HepG2 (cell line): ENCODE data around the gene OR13J1. TPM values are rescaled to one million over a fixed set of nuclear protein-coding genes. Genes with fewer than 3 reads are reported as not detected.

Source experiments
- ATAC-seq: fragments of 200-7000 bp; cut with Tn5 transposase; 3 replicates; pipeline ENCODE4 v1.9.1; 2020; ENCODE audit warnings: mild to moderate bottlenecking, moderate library complexity
- BruUV-seq: library from RNA; stranded (reverse); fragments of 400-500 nt; replicated peaks from 2 replicates; lab custom pipeline; 2021; lab: Mats Ljungman, UMichigan
- CTCF ChIA-PET: fragments of 300-600 bp; formaldehyde crosslinking; extraction: SDS; loops from one replicate; lab custom pipeline; 2021; ENCODE audit warnings: low total read pairs, inconsistent platforms, low intra/inter-chr PET ratio; lab: Yijun Ruan, JAX
- POLR2A ChIA-PET: fragments of 350-600 bp; sonication (Branson Sonifier 250); formaldehyde crosslinking; loops from one replicate; lab custom pipeline; 2020; ENCODE audit warnings: antibody characterized with exemption, inconsistent platforms; lab: Yijun Ruan, JAX
- DNase-seq: peaks from one replicate; pipeline ENCODE4 v3.0.0-alpha.2; 2015; ENCODE audit warnings: low spot score
- FAIRE-seq: peaks from 3 replicates; lab custom pipeline; 2011; peaks lifted over from hg19 to GRCh38; lab: Jason Lieb, UNC
- H2AFZ ChIP-seq: one replicate; pipeline ENCODE4 v1.6.1; 2011; ENCODE audit warnings: low read length, inconsistent platforms
- H3K27ac ChIP-seq: fragments of 300-600 bp; 3 replicates; pipeline ENCODE4 v1.8.0; 2011; ENCODE audit warnings: mixed run types, mild to moderate bottlenecking, mixed read lengths, low read length, inconsistent platforms; ENCODE audit not compliant: insufficient read depth; ENCODE audit errors: extremely low read length
- H3K27me3 ChIP-seq, 2 experiments: fragments of 200-600 bp in 1 of 2; 2 replicates in 1 of 2; 3 replicates in 1 of 2; pipeline versions ENCODE4 v1.6.0 to v1.8.0; 2011; ENCODE audit warnings: low read length in 2 of 2, mild to moderate bottlenecking in 2 of 2, moderate library complexity in 2 of 2, inconsistent platforms in 1 of 2; ENCODE audit not compliant: insufficient read depth in 2 of 2, control insufficient read depth in 1 of 2
- H3K36me3 ChIP-seq, 2 experiments: fragments of 200-600 bp in 1 of 2; replicated peaks in 1 of 2; 2 replicates in 1 of 2; 3 replicates in 1 of 2; pipeline versions ENCODE4 v1.5.1 to v1.8.0; 2011; ENCODE audit warnings: low read length in 2 of 2, inconsistent platforms in 1 of 2; ENCODE audit not compliant: insufficient read depth in 2 of 2, control insufficient read depth in 1 of 2
- H3K4me1 ChIP-seq: 2 replicates; pipeline ENCODE4 v1.5.1; 2012; ENCODE audit warnings: low read length, inconsistent platforms; ENCODE audit not compliant: insufficient read depth
- H3K4me2 ChIP-seq: 2 replicates; pipeline ENCODE4 v1.6.0; 2011; ENCODE audit warnings: low read depth, low read length, inconsistent platforms
- H3K4me3 ChIP-seq, 3 experiments: fragments of 200-600 bp in 1 of 3; sonication (generic), shearing (Covaris generic) in 1 of 3; replicated peaks in 1 of 3; 2 replicates each; pipeline ENCODE4 v1.5.1; 2011 to 2016; ENCODE audit warnings: low read length in 3 of 3, inconsistent platforms in 2 of 3, low read depth in 2 of 3, mild to moderate bottlenecking in 2 of 3, control low read depth in 1 of 3, mixed read lengths in 1 of 3; ENCODE audit not compliant: insufficient read depth in 1 of 3
- H3K79me2 ChIP-seq: one replicate; pipeline ENCODE4 v1.6.1; 2011; ENCODE audit warnings: low read length, inconsistent platforms; ENCODE audit not compliant: insufficient read depth
- H3K9ac ChIP-seq: 2 replicates; pipeline ENCODE4 v1.6.0; 2011; ENCODE audit warnings: mild to moderate bottlenecking, low read depth, low read length, inconsistent platforms; ENCODE audit not compliant: insufficient read depth
- H3K9me3 ChIP-seq: 2 replicates; pipeline ENCODE4 v1.5.1; 2012; ENCODE audit warnings: mild to moderate bottlenecking, low read length
- H4K20me1 ChIP-seq: 2 replicates; pipeline ENCODE4 v1.6.0; 2011; ENCODE audit warnings: inconsistent platforms, mild to moderate bottlenecking, low read length, moderate library complexity; ENCODE audit not compliant: insufficient read depth
- NR2F2 ChIP-seq: IDR thresholded peaks from 2 replicates; pipeline ENCODE4 v1.6.1; 2012; ENCODE audit warnings: low read depth, inconsistent platforms, borderline replicate concordance
- PAF1 ChIP-seq: IDR thresholded peaks from 2 replicates; pipeline ENCODE4 v1.6.1; 2016; ENCODE audit warnings: missing genetic modification reagents, missing compliant biosample characterization
- RBAK ChIP-seq: sonication (generic); formaldehyde crosslinking; IDR thresholded peaks from 2 replicates; pipeline ENCODE4 v1.5.1; 2020; ENCODE audit warnings: mild to moderate bottlenecking, missing genetic modification reagents
- RFX1 ChIP-seq: fragments of 450-650 bp; IDR thresholded peaks from 2 replicates; pipeline ENCODE4 v1.6.1; 2017
- STAT5B ChIP-seq: sonication (generic); formaldehyde crosslinking; IDR thresholded peaks from 2 replicates; pipeline ENCODE4 v1.4.0; 2020; ENCODE audit warnings: missing genetic modification reagents
- ZBTB3 ChIP-seq: sonication (generic); formaldehyde crosslinking; IDR thresholded peaks from 2 replicates; pipeline ENCODE4 v1.4.0; 2020; ENCODE audit warnings: low read depth, mild to moderate bottlenecking, moderate library complexity, missing genetic modification reagents, borderline replicate concordance
- ZNF142 ChIP-seq: sonication (generic); formaldehyde crosslinking; IDR thresholded peaks from 2 replicates; pipeline ENCODE4 v1.4.0; 2020; ENCODE audit warnings: missing genetic modification reagents
- ZNF720 ChIP-seq: sonication (generic); formaldehyde crosslinking; IDR thresholded peaks from 2 replicates; pipeline ENCODE4 v1.4.0; 2020; ENCODE audit warnings: missing genetic modification reagents
- WGBS: methylation state at CpG from one replicate; pipeline ENCODE4 v1.1.6; 2017; ENCODE audit warnings: low lambda C conversion rate; 5-methylcytosine and 5-hydroxymethylcytosine counted together
- in situ Hi-C: cut with HindIII; loops from 2 replicates; pipeline ENCODE4 v1.10.0; 2017; ENCODE audit warnings: low pct_unique_long_range_greater_than_20kb; ENCODE audit not compliant: extremely low pct_ligation_motif_present
- intact Hi-C: fragments of 100-400 bp; cut with micrococcal nuclease; formaldehyde crosslinking; loops from one replicate; pipeline ENCODE4 v1.10.0; 2022; ENCODE audit not compliant: unreplicated experiment
- polyA plus RNA-seq, 8 experiments: library from polyadenylated mRNA; depleted of rRNA in 3 of 8; stranded (reverse) in 7 of 8; unstranded in 1 of 8; fragments of >200 nt; fragmentation: Illumina TruSeq in 4 of 8; extraction: Trizol in 4 of 8; gene quantifications; 2 replicates each; pipeline versions ENCODE4 v1.2.1 to v1.2.3, GENCODE V29; 2011 to 2016; ENCODE audit warnings: low read depth in 4 of 8, missing spikeins in 1 of 8, mixed read lengths in 1 of 8; ENCODE audit not compliant: insufficient read depth in 1 of 8
- total RNA-seq, 5 experiments: library from RNA; depleted of rRNA; stranded (reverse); fragments of >200 nt; fragmentation: Illumina TruSeq; extraction: Trizol; gene quantifications; 2 replicates each; pipeline ENCODE4 v1.2.3, GENCODE V29; 2016; ENCODE audit warnings: low read depth in 1 of 5
- TF ChIP-seq, protein P1 (sequence below), 2 experiments: sonication (generic) in 1 of 2; formaldehyde crosslinking in 1 of 2; IDR thresholded peaks; 2 replicates each; pipeline versions ENCODE4 v1.6.1 to v1.9.0; 2014 to 2022; ENCODE audit warnings: antibody characterized with exemption in 1 of 2, borderline replicate concordance in 1 of 2, inconsistent platforms in 1 of 2, low read depth in 1 of 2, missing genetic modification reagents in 1 of 2

The OR13J1 gene
- total and polyA plus RNA-seq, 2 of the 13 experiments (the other 11 are each of a cell fraction or from before 2014, with no cell fraction given), result not detected

DNA sequence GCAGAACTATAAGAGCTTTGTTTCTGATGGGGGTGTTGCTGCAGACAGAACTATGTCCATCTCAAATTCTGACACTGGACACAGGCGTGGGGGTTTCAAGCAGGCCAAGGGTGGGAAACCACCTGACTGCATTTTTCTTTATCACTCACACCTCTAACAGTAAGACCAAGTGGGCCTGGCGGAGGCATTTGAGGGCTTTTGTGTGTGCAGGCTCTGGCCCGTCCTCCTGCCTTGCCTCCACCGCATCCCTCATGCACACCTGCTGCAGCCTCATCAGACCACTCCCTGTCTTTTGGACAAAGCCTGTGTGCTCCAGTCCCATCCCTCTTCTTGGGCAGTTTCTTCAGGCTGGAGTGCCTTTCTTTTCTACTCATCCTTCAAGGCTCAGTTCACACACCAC is 7.9 kb downstream of the OR13J1 start:
- DNase-seq (no peak), ATAC-seq (no peak), FAIRE-seq (no peak)
- Histone ChIP-seq H3K4me3 (no peak overlapping the region), H3K4me2 (no peak overlapping the region), H4K20me1 (no peaks in the 10 kb centered on the region), H3K4me1 (no peaks in the 10 kb centered on the region), H3K27me3 (peaks cover 1 to 16% of the 10 kb centered on the region in 2 experiments; a peak in 2 of 5 replicates), H2AFZ (no peak overlapping the region), H3K9me3 (no peaks in the 10 kb centered on the region), H3K79me2 (no peaks in the 10 kb centered on the region), H3K9ac (no peak overlapping the region), H3K27ac (no peak overlapping the region), H3K36me3 (no peaks in the 10 kb centered on the region)
- in situ Hi-C loops (no loop called here), intact Hi-C loops (no loop called here)
- CTCF ChIA-PET, result no interaction called here
- 43% methylated on average over 4 of the region's 4 CpGs for WGBS
- BruUV-seq, result no TSS peak
- POLR2A ChIA-PET, result no interaction called here
- TF ChIP-seq RBAK (CRISPR knock-in tag) (no peak), RFX1 (no peak), ZBTB3 (no peak), ZNF142 (CRISPR knock-in tag) (no peak), NR2F2 (no peak), STAT5B (CRISPR knock-in tag) (no peak), ZNF720 (CRISPR knock-in tag) (no peak), PAF1 (CRISPR knock-in tag) (no peak)
- TF ChIP-seq, protein P1, sequence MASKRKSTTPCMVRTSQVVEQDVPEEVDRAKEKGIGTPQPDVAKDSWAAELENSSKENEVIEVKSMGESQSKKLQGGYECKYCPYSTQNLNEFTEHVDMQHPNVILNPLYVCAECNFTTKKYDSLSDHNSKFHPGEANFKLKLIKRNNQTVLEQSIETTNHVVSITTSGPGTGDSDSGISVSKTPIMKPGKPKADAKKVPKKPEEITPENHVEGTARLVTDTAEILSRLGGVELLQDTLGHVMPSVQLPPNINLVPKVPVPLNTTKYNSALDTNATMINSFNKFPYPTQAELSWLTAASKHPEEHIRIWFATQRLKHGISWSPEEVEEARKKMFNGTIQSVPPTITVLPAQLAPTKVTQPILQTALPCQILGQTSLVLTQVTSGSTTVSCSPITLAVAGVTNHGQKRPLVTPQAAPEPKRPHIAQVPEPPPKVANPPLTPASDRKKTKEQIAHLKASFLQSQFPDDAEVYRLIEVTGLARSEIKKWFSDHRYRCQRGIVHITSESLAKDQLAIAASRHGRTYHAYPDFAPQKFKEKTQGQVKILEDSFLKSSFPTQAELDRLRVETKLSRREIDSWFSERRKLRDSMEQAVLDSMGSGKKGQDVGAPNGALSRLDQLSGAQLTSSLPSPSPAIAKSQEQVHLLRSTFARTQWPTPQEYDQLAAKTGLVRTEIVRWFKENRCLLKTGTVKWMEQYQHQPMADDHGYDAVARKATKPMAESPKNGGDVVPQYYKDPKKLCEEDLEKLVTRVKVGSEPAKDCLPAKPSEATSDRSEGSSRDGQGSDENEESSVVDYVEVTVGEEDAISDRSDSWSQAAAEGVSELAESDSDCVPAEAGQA (IDR thresholded peaks at IDR 0.05; ENCODE audit: low read depth), result no peak
- TF ChIP-seq, protein P1 (CRISPR knock-in tag; IDR thresholded peaks at IDR 0.05; ENCODE audit: borderline replicate concordance), result no peak
